Liver (tissue), 3 donors: ENCODE measurements around the gene TTC28.

ENCODE experiments used
- CTCF ChIP-seq: fragments of 150-350 bp; IDR thresholded peaks from 2 replicates; pipeline ENCODE4 v1.5.1; 2017; ENCODE audit warnings: improper control_type of control experiment, low read depth, low read length; ENCODE audit not compliant: missing input control
- GABPA ChIP-seq, 2 donors: IDR thresholded peaks in 1 of 2; conservative IDR thresholded peaks in 1 of 2; 2 replicates each; pipeline ENCODE4 v1.6.1; 2016; ENCODE audit warnings: antibody characterized with exemption in 2 of 2, mild to moderate bottlenecking in 1 of 2, moderate library complexity in 1 of 2
- RAD21 ChIP-seq, 2 donors: IDR thresholded peaks; 2 replicates each; pipeline ENCODE4 v1.6.1; 2016; ENCODE audit warnings: antibody characterized with exemption in 2 of 2, mild to moderate bottlenecking in 2 of 2
- REST ChIP-seq: IDR thresholded peaks from 2 replicates; pipeline ENCODE4 v1.6.1; 2016; ENCODE audit warnings: antibody characterized with exemption, mild to moderate bottlenecking
- TF ChIP-seq, protein P1 (sequence below): IDR thresholded peaks from 2 replicates; pipeline ENCODE4 v1.6.1; 2016; ENCODE audit warnings: antibody characterized with exemption
- TF ChIP-seq, protein P2 (sequence below): IDR thresholded peaks from 2 replicates; pipeline ENCODE4 v1.6.1; 2016; ENCODE audit warnings: antibody characterized with exemption
- donor health status: healthy.
- donor health status: healthy.

DNA sequence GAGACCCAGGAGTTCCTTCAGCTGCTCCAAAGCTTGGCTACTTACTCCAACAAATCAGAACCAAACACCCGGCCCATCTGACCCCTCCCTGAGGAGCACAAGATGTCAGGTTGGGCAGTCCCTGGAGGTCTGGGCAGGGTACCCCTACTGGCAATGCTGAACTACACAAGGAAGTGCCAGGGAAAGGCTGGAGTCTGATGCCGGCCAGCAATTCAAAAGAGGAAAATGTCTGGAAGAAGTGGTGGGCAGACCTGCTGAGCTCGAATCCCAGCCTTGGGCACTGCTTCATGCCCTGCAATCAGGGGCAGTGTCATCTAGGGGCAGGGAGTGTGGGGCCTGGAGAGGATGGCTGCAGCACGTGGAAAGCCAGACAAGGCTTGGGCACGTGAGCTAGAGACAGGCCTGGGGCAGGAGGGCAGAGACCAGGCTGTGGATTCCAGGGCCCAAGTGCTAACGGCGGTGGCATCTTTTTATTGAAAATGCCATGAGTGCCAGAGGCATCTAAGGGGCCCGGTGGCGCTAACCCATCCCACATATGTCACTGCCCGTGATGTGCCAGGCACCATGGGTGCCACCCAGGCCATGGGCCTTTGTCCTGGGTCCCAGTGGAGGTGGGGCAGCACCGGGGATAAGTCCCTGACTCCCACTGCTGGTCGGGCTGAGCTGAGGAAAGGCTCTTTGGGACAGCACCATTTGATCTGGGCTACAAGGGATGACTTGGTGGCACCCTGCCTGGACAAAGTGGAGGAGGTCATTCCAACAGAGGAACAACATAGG lies 662.7 kb downstream of the TTC28 start:
- no peak for TF ChIP-seq CTCF
- no peak for TF ChIP-seq RAD21 (IDR thresholded peaks at IDR 0.05)
- TF ChIP-seq, protein P1, sequence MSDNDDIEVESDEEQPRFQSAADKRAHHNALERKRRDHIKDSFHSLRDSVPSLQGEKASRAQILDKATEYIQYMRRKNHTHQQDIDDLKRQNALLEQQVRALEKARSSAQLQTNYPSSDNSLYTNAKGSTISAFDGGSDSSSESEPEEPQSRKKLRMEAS, result no peak
- no peak for TF ChIP-seq REST
- TF ChIP-seq, protein P2, sequence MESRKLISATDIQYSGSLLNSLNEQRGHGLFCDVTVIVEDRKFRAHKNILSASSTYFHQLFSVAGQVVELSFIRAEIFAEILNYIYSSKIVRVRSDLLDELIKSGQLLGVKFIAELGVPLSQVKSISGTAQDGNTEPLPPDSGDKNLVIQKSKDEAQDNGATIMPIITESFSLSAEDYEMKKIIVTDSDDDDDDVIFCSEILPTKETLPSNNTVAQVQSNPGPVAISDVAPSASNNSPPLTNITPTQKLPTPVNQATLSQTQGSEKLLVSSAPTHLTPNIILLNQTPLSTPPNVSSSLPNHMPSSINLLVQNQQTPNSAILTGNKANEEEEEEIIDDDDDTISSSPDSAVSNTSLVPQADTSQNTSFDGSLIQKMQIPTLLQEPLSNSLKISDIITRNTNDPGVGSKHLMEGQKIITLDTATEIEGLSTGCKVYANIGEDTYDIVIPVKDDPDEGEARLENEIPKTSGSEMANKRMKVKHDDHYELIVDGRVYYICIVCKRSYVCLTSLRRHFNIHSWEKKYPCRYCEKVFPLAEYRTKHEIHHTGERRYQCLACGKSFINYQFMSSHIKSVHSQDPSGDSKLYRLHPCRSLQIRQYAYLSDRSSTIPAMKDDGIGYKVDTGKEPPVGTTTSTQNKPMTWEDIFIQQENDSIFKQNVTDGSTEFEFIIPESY, result no peak
- TF ChIP-seq GABPA (IDR thresholded peaks at IDR 0.05 in 1 of 2, conservative IDR thresholded peaks at IDR 0.05 in 1 of 2), result no peak
